ENCODE results near the gene RADX. TPM values are rescaled to one million over a fixed set of nuclear protein-coding genes. Genes with fewer than 3 reads are reported as not detected.

Gene RADX
- total and polyA plus RNA-seq, 2 experiments from 2014 or later: 1.9 to 6.7 TPM

DNA sequence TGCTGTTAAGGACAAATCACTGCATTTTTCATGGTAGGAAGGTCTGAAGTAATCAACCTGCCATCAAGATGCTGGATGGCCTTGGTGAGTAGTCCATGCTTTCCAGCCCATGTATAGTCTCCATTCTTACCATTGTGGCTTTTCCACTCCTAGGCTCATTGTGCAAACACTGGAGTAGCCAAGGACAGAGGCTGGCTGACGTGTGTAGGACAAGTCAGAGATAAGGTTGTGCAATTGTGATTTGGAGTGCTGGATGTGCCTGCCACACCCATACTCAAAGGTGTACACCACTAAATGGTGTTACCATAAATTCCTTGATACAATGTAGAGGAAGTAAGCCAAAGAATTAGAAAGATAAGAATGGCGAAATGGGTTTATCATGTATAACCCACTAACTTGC is 26.3 kb upstream of the RADX start:
- no peaks in the 10 kb centered on the region for H3F3A ChIP-seq (replicated peaks; ENCODE audit: low read depth)
- no peaks in the 10 kb centered on the region for H3K36me3 ChIP-seq (ENCODE audit: insufficient read depth)
- H2AFZ ChIP-seq: no peak overlapping the region
- no peak overlapping the region for H3K4me3 ChIP-seq
- no peaks in the 10 kb centered on the region for H3K4me1 ChIP-seq (ENCODE audit: insufficient read depth)
- DNase-seq (ENCODE audit: low spot score) (no peak), ATAC-seq (no peak)
- no peak overlapping the region for H3K4me2 ChIP-seq
- no peak overlapping the region for H3K27ac ChIP-seq (ENCODE audit: low read depth)
- Mint-ChIP-seq H3K27ac (no peak overlapping the region), H3K36me3 (ENCODE audit: low read depth) (no peaks in the 10 kb centered on the region), H3K4me3 (no peak overlapping the region), H3K4me1 (no peaks in the 10 kb centered on the region), H3K27me3 (ENCODE audit: insufficient read depth, low read depth, poor library complexity) (no peaks in the 10 kb centered on the region), H3K9me3 (no peaks in the 10 kb centered on the region; the same call in 2 of the 3 replicates)
- H3K9me2 ChIP-seq (ENCODE audit: insufficient read depth): no peaks in the 10 kb centered on the region
- no peaks in the 10 kb centered on the region for H3K27me3 ChIP-seq (ENCODE audit: insufficient read depth)
- no peaks in the 10 kb centered on the region for H3K79me2 ChIP-seq (replicated peaks; ENCODE audit: insufficient read depth)
- H4K20me1 ChIP-seq (replicated peaks; ENCODE audit: insufficient read depth): no peaks in the 10 kb centered on the region
- TF ChIP-seq STAT1 (IDR thresholded peaks at IDR 0.05; ENCODE audit: unreplicated experiment) (no peak), EZH2phosphoT487 (IDR thresholded peaks at IDR 0.05; ENCODE audit: unreplicated experiment) (no peak), NANOG (IDR thresholded peaks at IDR 0.05; ENCODE audit: borderline replicate concordance) (no peak), CREB1 (CRISPR knock-in tag; IDR thresholded peaks at IDR 0.05; ENCODE audit: low read depth) (no peak), JUNB (IDR thresholded peaks at IDR 0.05; ENCODE audit: unreplicated experiment) (no peak), ZNF331 (CRISPR knock-in tag; IDR thresholded peaks at IDR 0.05; ENCODE audit: low read depth) (no peak), ZNF114 (CRISPR knock-in tag; IDR thresholded peaks at IDR 0.05) (no peak), EZH2 (IDR thresholded peaks at IDR 0.05; ENCODE audit: low read depth, unreplicated experiment) (no peak)
- TF ChIP-seq, protein P1, sequence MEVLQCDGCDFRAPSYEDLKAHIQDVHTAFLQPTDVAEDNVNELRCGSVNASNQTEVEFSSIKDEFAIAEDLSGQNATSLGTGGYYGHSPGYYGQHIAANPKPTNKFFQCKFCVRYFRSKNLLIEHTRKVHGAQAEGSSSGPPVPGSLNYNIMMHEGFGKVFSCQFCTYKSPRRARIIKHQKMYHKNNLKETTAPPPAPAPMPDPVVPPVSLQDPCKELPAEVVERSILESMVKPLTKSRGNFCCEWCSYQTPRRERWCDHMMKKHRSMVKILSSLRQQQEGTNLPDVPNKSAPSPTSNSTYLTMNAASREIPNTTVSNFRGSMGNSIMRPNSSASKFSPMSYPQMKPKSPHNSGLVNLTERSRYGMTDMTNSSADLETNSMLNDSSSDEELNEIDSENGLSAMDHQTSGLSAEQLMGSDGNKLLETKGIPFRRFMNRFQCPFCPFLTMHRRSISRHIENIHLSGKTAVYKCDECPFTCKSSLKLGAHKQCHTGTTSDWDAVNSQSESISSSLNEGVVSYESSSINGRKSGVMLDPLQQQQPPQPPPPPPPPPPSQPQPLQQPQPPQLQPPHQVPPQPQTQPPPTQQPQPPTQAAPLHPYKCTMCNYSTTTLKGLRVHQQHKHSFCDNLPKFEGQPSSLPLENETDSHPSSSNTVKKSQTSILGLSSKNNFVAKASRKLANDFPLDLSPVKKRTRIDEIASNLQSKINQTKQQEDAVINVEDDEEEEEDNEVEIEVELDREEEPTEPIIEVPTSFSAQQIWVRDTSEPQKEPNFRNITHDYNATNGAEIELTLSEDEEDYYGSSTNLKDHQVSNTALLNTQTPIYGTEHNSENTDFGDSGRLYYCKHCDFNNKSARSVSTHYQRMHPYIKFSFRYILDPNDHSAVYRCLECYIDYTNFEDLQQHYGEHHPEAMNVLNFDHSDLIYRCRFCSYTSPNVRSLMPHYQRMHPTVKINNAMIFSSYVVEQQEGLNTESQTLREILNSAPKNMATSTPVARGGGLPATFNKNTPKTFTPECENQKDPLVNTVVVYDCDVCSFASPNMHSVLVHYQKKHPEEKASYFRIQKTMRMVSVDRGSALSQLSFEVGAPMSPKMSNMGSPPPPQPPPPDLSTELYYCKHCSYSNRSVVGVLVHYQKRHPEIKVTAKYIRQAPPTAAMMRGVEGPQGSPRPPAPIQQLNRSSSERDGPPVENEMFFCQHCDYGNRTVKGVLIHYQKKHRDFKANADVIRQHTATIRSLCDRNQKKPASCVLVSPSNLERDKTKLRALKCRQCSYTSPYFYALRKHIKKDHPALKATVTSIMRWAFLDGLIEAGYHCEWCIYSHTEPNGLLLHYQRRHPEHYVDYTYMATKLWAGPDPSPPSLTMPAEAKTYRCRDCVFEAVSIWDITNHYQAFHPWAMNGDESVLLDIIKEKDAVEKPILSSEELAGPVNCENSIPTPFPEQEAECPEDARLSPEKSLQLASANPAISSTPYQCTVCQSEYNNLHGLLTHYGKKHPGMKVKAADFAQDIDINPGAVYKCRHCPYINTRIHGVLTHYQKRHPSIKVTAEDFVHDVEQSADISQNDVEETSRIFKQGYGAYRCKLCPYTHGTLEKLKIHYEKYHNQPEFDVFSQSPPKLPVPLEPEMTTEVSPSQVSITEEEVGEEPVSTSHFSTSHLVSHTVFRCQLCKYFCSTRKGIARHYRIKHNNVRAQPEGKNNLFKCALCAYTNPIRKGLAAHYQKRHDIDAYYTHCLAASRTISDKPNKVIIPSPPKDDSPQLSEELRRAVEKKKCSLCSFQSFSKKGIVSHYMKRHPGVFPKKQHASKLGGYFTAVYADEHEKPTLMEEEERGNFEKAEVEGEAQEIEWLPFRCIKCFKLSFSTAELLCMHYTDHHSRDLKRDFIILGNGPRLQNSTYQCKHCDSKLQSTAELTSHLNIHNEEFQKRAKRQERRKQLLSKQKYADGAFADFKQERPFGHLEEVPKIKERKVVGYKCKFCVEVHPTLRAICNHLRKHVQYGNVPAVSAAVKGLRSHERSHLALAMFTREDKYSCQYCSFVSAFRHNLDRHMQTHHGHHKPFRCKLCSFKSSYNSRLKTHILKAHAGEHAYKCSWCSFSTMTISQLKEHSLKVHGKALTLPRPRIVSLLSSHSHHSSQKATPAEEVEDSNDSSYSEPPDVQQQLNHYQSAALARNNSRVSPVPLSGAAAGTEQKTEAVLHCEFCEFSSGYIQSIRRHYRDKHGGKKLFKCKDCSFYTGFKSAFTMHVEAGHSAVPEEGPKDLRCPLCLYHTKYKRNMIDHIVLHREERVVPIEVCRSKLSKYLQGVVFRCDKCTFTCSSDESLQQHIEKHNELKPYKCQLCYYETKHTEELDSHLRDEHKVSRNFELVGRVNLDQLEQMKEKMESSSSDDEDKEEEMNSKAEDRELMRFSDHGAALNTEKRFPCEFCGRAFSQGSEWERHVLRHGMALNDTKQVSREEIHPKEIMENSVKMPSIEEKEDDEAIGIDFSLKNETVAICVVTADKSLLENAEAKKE (CRISPR knock-in tag; IDR thresholded peaks at IDR 0.05): no peak
- TF ChIP-seq, protein P2, sequence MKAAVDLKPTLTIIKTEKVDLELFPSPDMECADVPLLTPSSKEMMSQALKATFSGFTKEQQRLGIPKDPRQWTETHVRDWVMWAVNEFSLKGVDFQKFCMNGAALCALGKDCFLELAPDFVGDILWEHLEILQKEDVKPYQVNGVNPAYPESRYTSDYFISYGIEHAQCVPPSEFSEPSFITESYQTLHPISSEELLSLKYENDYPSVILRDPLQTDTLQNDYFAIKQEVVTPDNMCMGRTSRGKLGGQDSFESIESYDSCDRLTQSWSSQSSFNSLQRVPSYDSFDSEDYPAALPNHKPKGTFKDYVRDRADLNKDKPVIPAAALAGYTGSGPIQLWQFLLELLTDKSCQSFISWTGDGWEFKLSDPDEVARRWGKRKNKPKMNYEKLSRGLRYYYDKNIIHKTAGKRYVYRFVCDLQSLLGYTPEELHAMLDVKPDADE (IDR thresholded peaks at IDR 0.05): no peak
- TF ChIP-seq, protein P3, sequence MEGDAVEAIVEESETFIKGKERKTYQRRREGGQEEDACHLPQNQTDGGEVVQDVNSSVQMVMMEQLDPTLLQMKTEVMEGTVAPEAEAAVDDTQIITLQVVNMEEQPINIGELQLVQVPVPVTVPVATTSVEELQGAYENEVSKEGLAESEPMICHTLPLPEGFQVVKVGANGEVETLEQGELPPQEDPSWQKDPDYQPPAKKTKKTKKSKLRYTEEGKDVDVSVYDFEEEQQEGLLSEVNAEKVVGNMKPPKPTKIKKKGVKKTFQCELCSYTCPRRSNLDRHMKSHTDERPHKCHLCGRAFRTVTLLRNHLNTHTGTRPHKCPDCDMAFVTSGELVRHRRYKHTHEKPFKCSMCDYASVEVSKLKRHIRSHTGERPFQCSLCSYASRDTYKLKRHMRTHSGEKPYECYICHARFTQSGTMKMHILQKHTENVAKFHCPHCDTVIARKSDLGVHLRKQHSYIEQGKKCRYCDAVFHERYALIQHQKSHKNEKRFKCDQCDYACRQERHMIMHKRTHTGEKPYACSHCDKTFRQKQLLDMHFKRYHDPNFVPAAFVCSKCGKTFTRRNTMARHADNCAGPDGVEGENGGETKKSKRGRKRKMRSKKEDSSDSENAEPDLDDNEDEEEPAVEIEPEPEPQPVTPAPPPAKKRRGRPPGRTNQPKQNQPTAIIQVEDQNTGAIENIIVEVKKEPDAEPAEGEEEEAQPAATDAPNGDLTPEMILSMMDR (conservative IDR thresholded peaks at IDR 0.05; ENCODE audit: low read depth in 2 of 2): no peak

All from GM23338 (cell line).